ENCODE measurements around the gene AMD1.

AMD1 gene

DNA sequence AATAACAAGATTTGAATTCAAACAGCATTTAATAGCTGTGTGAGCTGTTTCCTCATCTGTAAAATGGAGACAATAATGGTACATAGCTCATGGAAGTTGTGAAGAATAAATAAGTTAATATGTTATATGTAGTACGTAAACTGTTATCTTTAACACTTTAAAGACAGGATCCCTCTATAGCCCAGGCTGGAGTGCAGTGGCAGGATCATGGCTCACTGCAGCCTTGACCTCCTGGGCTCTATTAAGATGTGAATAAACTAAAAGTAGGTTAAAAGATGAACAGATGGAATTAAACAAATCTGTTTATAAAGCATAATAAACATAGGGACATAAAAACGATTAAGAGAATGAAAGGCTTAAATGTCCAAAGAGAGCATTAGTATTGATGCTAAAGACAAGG lies 3.0 kb downstream of the AMD1 start:
- DNase-seq (ENCODE audit: low read depth): no peak
- TF ChIP-seq, protein P1, sequence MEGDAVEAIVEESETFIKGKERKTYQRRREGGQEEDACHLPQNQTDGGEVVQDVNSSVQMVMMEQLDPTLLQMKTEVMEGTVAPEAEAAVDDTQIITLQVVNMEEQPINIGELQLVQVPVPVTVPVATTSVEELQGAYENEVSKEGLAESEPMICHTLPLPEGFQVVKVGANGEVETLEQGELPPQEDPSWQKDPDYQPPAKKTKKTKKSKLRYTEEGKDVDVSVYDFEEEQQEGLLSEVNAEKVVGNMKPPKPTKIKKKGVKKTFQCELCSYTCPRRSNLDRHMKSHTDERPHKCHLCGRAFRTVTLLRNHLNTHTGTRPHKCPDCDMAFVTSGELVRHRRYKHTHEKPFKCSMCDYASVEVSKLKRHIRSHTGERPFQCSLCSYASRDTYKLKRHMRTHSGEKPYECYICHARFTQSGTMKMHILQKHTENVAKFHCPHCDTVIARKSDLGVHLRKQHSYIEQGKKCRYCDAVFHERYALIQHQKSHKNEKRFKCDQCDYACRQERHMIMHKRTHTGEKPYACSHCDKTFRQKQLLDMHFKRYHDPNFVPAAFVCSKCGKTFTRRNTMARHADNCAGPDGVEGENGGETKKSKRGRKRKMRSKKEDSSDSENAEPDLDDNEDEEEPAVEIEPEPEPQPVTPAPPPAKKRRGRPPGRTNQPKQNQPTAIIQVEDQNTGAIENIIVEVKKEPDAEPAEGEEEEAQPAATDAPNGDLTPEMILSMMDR (IDR thresholded peaks at IDR 0.05; ENCODE audit: control insufficient read depth, insufficient read depth, low read depth, low read length, missing control alignments): no peak
- H3K4me3 ChIP-seq (ENCODE audit: control insufficient read depth, low read depth, low read length): peak overlapping the region; percentile 30

GRCh38 chr6:110878751-110879522 lies 4.4 kb downstream of the AMD1 start:
- DNase-seq (ENCODE audit: low read depth): no peak
- TF ChIP-seq, protein P1 (IDR thresholded peaks at IDR 0.05; ENCODE audit: control insufficient read depth, insufficient read depth, low read depth, low read length, missing control alignments): peak; percentile 64
- H3K4me3 ChIP-seq (ENCODE audit: control insufficient read depth, low read depth, low read length): no peak overlapping the region

GRCh38 chr6:110880651-110881050 lies 6.1 kb downstream of the AMD1 start:
- no peak for DNase-seq (ENCODE audit: low read depth)
- H3K4me3 ChIP-seq (ENCODE audit: control insufficient read depth, low read depth, low read length): no peak overlapping the region
- TF ChIP-seq, protein P1 (IDR thresholded peaks at IDR 0.05; ENCODE audit: control insufficient read depth, insufficient read depth, low read depth, low read length, missing control alignments): no peak

- H3K4me3 ChIP-seq (ENCODE audit: control insufficient read depth, low read depth, low read length): no peak overlapping the region
- TF ChIP-seq, protein P1 (IDR thresholded peaks at IDR 0.05; ENCODE audit: control insufficient read depth, insufficient read depth, low read depth, low read length, missing control alignments): no peak
- DNase-seq (ENCODE audit: low read depth): no peak
Measured at GRCh38 chr6:110881546-110882273, 7.1 kb downstream of the AMD1 start.

DNA sequence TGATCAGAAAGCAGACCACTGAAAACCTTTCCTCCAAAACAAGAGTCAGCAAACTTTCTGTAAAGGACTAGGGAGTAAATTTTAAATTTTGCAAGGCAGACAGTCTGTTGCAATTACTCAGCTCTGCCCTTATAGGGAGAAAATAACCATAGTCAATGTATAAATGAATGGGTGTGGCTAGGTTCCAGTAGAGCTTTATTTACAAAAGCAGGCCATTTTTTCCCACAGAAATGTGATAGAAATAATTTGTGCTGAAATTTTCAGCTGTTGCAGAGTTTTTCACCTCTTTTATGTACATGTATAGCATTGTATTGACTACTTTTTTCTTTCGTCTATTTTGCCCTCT lies 7.7 kb downstream of the AMD1 start:
- TF ChIP-seq, protein P1 (IDR thresholded peaks at IDR 0.05; ENCODE audit: control insufficient read depth, insufficient read depth, low read depth, low read length, missing control alignments): no peak
- DNase-seq (ENCODE audit: low read depth): no peak
- no peak overlapping the region for H3K4me3 ChIP-seq (ENCODE audit: control insufficient read depth, low read depth, low read length)

DNA sequence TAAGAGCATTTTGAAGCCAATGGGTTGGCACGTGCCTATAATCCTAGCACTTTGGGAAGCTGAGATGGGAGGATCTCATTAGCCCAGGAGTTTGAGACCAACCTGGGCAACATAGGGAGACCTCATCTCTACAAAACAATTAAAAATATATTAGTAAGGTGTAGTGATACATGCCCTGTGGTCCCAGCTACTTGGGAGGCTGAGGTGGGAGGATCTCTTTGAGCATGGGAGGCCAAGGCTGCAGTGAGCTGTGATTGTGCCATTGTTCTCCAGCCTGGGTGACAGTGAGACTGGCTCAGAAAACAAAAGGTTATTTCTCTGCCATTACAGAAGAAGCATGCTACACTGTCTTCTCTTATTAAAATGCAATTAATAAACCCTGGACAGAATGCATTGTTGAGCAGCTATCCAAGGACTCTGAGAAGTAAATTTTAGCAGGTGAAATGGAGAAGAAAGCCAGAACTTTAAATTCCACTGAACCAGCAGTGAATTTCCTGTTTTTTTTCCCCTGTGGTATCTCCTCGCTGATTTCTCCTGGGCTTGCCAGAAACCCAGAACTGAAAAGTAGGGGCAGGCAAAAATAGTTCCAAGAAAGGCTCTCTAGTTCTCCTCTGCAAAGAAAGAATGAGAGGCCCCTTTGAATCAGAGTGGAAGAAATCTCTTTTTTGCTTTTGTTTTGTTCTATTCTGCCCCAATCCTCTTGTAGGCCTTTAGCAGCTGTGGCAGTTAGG lies 8.4 kb downstream of the AMD1 start:
- H3K4me3 ChIP-seq (ENCODE audit: control insufficient read depth, low read depth, low read length): no peak overlapping the region
- DNase-seq (ENCODE audit: low read depth): no peak
- TF ChIP-seq, protein P1 (IDR thresholded peaks at IDR 0.05; ENCODE audit: control insufficient read depth, insufficient read depth, low read depth, low read length, missing control alignments): no peak

All from AG09309 (cell line).